GM12878 (cell line): ENCODE measurements around the gene PRDM15. TPM values are rescaled to one million over a fixed set of nuclear protein-coding genes. Genes with fewer than 3 reads are reported as not detected.

Experiments used
- ATAC-seq: fragments of 200-7000 bp; cut with Tn5 transposase; 3 replicates; pipeline ENCODE4 v1.9.1; 2020; ENCODE audit warnings: mild to moderate bottlenecking, moderate library complexity
- BruUV-seq: library from RNA; stranded (reverse); fragments of 400-500 nt; replicated peaks from 2 replicates; lab custom pipeline; 2021; lab: Mats Ljungman, UMichigan
- CTCF ChIA-PET: fragments of 300-600 bp; sonication (Branson Sonifier 250); formaldehyde crosslinking; extraction: SDS; loops from one replicate; lab custom pipeline; 2021; ENCODE audit warnings: inconsistent platforms; lab: Yijun Ruan, JAX
- POLR2A ChIA-PET: fragments of 350-600 bp; formaldehyde crosslinking; extraction: SDS; loops from one replicate; lab custom pipeline; 2021; ENCODE audit warnings: inconsistent platforms; lab: Charles Lee
- RAD21 ChIA-PET: fragments of 300-600 bp; sonication (Branson Sonifier 250); formaldehyde crosslinking; loops from one replicate; lab custom pipeline; 2023; ENCODE audit warnings: antibody characterized with exemption; ENCODE audit not compliant: unreplicated experiment; lab: Charles Lee
- SMC1A ChIA-PET: fragments of 300-600 bp; sonication (Branson Sonifier 250); formaldehyde crosslinking; loops from one replicate; lab custom pipeline; 2023; ENCODE audit not compliant: unreplicated experiment, uncharacterized antibody; lab: Charles Lee
- DNase-seq: peaks from one replicate; pipeline ENCODE4 v3.0.0-alpha.2; 2011; ENCODE audit warnings: low read depth, low spot score
- FAIRE-seq: peaks from 3 replicates; lab custom pipeline; 2011; peaks lifted over from hg19 to GRCh38; lab: Jason Lieb, UNC
- H2AFZ ChIP-seq: 2 replicates; pipeline ENCODE4 v1.6.0; 2011; ENCODE audit warnings: low read depth, low read length, control low read depth; ENCODE audit not compliant: control insufficient read depth
- H3K27ac ChIP-seq: 2 replicates; pipeline ENCODE4 v1.5.1; 2011; ENCODE audit warnings: control low read depth; ENCODE audit not compliant: control insufficient read depth, insufficient read depth
- H3K27me3 ChIP-seq, 2 experiments: replicated peaks in 1 of 2; 2 replicates each; pipeline versions ENCODE4 v1.6.0 to v1.6.1; 2011; ENCODE audit warnings: low read length in 1 of 2; ENCODE audit not compliant: control insufficient read depth in 2 of 2, insufficient read depth in 2 of 2
- H3K36me3 ChIP-seq, 2 experiments: 2 replicates each; pipeline ENCODE4 v1.5.1; 2011; ENCODE audit warnings: low read length in 1 of 2; ENCODE audit not compliant: control insufficient read depth in 2 of 2, insufficient read depth in 2 of 2
- H3K4me1 ChIP-seq: 2 replicates; pipeline ENCODE4 v1.6.1; 2011; ENCODE audit warnings: mild to moderate bottlenecking, low read length, moderate library complexity, mixed read lengths; ENCODE audit not compliant: control insufficient read depth, insufficient read depth
- H3K4me2 ChIP-seq: 2 replicates; pipeline ENCODE4 v1.6.0; 2011; ENCODE audit warnings: control low read depth; ENCODE audit not compliant: control insufficient read depth, insufficient read depth
- H3K4me3 ChIP-seq: fragments of 200-600 bp; sonication (generic); 2 replicates; pipeline ENCODE4 v1.5.1; 2016
- H3K79me2 ChIP-seq: 2 replicates; pipeline ENCODE4 v1.6.0; 2011; ENCODE audit warnings: low read length; ENCODE audit not compliant: control insufficient read depth, insufficient read depth
- H3K9ac ChIP-seq: 2 replicates; pipeline ENCODE4 v1.8.0; 2011; ENCODE audit warnings: low read length, control low read depth, mixed read lengths; ENCODE audit not compliant: control insufficient read depth, insufficient read depth
- H3K9me3 ChIP-seq: replicated peaks from 3 replicates; pipeline ENCODE4 v1.5.1; 2011; ENCODE audit warnings: mild to moderate bottlenecking, low read length; ENCODE audit not compliant: control insufficient read depth, insufficient read depth
- H4K20me1 ChIP-seq: 2 replicates; pipeline ENCODE4 v1.6.0; 2011; ENCODE audit not compliant: control insufficient read depth, insufficient read depth
- BCL11A ChIP-seq: IDR thresholded peaks from 2 replicates; pipeline ENCODE4 v1.6.1; 2011; ENCODE audit warnings: low read depth, low read length
- CREB1 ChIP-seq: IDR thresholded peaks from 2 replicates; pipeline ENCODE4 v1.6.1; 2012; ENCODE audit warnings: low read depth, mild to moderate bottlenecking, inconsistent platforms
- EZH2 ChIP-seq: IDR thresholded peaks from 2 replicates; pipeline ENCODE4 v1.6.1; 2012; ENCODE audit warnings: low read depth, mild to moderate bottlenecking, control low read depth, inconsistent platforms, low read length, borderline replicate concordance; ENCODE audit not compliant: control insufficient read depth
- HCFC1 ChIP-seq: fragments of 150-350 bp; IDR thresholded peaks from 2 replicates; pipeline ENCODE4 v1.6.1; 2014; ENCODE audit warnings: low read length
- HDAC2 ChIP-seq: fragments of 200-600 bp; sonication (generic); IDR thresholded peaks from 2 replicates; pipeline ENCODE4 v1.6.1; 2017
- HDAC6 ChIP-seq: fragments of 200-600 bp; sonication (generic); IDR thresholded peaks from one replicate; pipeline ENCODE4 v1.8.0; 2017; ENCODE audit warnings: antibody characterized with exemption; ENCODE audit not compliant: unreplicated experiment
- LARP7 ChIP-seq: fragments of 450-650 bp; IDR thresholded peaks from 2 replicates; pipeline ENCODE4 v1.6.1; 2017; ENCODE audit warnings: mild to moderate bottlenecking
- NR2F1 ChIP-seq: fragments of 450-650 bp; conservative IDR thresholded peaks from 2 replicates; pipeline ENCODE4 v1.6.1; 2017; ENCODE audit warnings: mild to moderate bottlenecking
- RAD51 ChIP-seq: fragments of 450-650 bp; IDR thresholded peaks from 2 replicates; pipeline ENCODE4 v1.6.1; 2016; ENCODE audit warnings: moderate library complexity, mild to moderate bottlenecking, inconsistent platforms
- SIX5 ChIP-seq: IDR thresholded peaks from 2 replicates; pipeline ENCODE4 v1.6.1; 2011; ENCODE audit warnings: mild to moderate bottlenecking, low read depth, low read length, moderate library complexity; ENCODE audit not compliant: severe bottlenecking
- SKIL ChIP-seq: fragments of 450-650 bp; IDR thresholded peaks from 2 replicates; pipeline ENCODE4 v1.6.1; 2017; ENCODE audit warnings: mild to moderate bottlenecking, low read depth, inconsistent platforms; ENCODE audit not compliant: poor library complexity, severe bottlenecking
- TBL1XR1 ChIP-seq: IDR thresholded peaks from 2 replicates; pipeline ENCODE4 v1.6.1; 2012; ENCODE audit warnings: low read depth, low read length, improper control_type of control experiment
- ZNF592 ChIP-seq: fragments of 450-650 bp; IDR thresholded peaks from 2 replicates; pipeline ENCODE4 v1.6.1; 2017; ENCODE audit warnings: mild to moderate bottlenecking, moderate library complexity
- WGBS: methylation state at CpG from one replicate; pipeline ENCODE4 v1.1.6; 2016; ENCODE audit warnings: low lambda C conversion rate; ENCODE audit not compliant: insufficient replicate concordance, insufficient coverage; ENCODE audit errors: missing lambda C conversion rate; 5-methylcytosine and 5-hydroxymethylcytosine counted together
- in situ Hi-C: fragments of 300-500 bp; cut with MboI; formaldehyde crosslinking; loops from 9 replicates; pipeline ENCODE4 v1.14.3; 2018; ENCODE audit warnings: mixed read lengths
- intact Hi-C: fragments of 100-400 bp; cut with micrococcal nuclease; formaldehyde crosslinking; loops from one replicate; pipeline ENCODE4 v1.14.2; 2022; ENCODE audit not compliant: unreplicated experiment
- polyA plus RNA-seq, 11 experiments: library from polyadenylated mRNA; depleted of rRNA in 4 of 11; unstranded in 6 of 11; stranded (reverse) in 5 of 11; fragments of >200 nt; fragmentation: Nextera tagmentation in 4 of 11; fragmentation: Illumina TruSeq in 1 of 11; extraction: Ambion mirVana in 4 of 11; extraction: Trizol in 1 of 11; gene quantifications; 1 replicate in 1 of 11; 2 replicates in 10 of 11; pipeline versions ENCODE4 v1.2.1 to v1.2.3, GENCODE V29; 2011 to 2016; ENCODE audit warnings: inconsistent platforms in 2 of 11, missing spikeins in 2 of 11, low read depth in 1 of 11
- total RNA-seq, 4 experiments: library from RNA; depleted of rRNA in 3 of 4; stranded (reverse); fragments of >200 nt in 3 of 4; fragmentation: Illumina TruSeq in 1 of 4; extraction: Trizol in 1 of 4; gene quantifications; 2 replicates each; pipeline versions ENCODE4 v1.2.1 to v1.2.3, GENCODE V29; 2013 to 2021

Gene PRDM15
- total and polyA plus RNA-seq, 10 of the 15 experiments (the other 5 are each of a cell fraction or from before 2014, with no cell fraction given) = 2.2 to 16.0 (median 8.6) TPM

GRCh38 chr21:41783476-41784180 lies 95.5 kb downstream of the PRDM15 start:
- H3K9ac ChIP-seq = no peak overlapping the region
- H3K4me2 ChIP-seq = no peak overlapping the region
- H3K36me3 ChIP-seq = no peaks in the 10 kb centered on the region
- ChIA-PET CTCF (no interaction called here), SMC1A (no interaction called here)
- WGBS = 26% methylated on average over 18 of the region's 18 CpGs
- no peak for FAIRE-seq
- intact Hi-C loops = no loop called here
- H3K9me3 ChIP-seq = no peaks in the 10 kb centered on the region
- BruUV-seq = no TSS peak
- TF ChIP-seq LARP7 = no peak
- TF ChIP-seq CREB1 = no peak
- TF ChIP-seq NR2F1 = no peak
- no peak for TF ChIP-seq ZNF592
- TF ChIP-seq SIX5 = no peak
- TF ChIP-seq HDAC2 = no peak
- no peak for TF ChIP-seq SKIL
- TF ChIP-seq RAD51 = no peak
- no peak for TF ChIP-seq HCFC1
- no peak for TF ChIP-seq EZH2
- TF ChIP-seq BCL11A = no peak
- TF ChIP-seq TBL1XR1 = no peak
- no peak for TF ChIP-seq HDAC6
- TF ChIP-seq, all 136 proteins: peak for 0
- Histone ChIP-seq H3K4me3 (no peak overlapping the region), H3K27me3 (peaks cover 0 to 3% of the 10 kb centered on the region in 2 experiments; a peak in 2 of 4 replicates), H4K20me1 (no peaks in the 10 kb centered on the region), H3K4me1 (no peaks in the 10 kb centered on the region), H3K27ac (no peak overlapping the region), H3K79me2 (no peaks in the 10 kb centered on the region), H2AFZ (no peak overlapping the region)
- no peak for ATAC-seq
- in situ Hi-C loops = no loop called here
- DNase-seq = no peak
- POLR2A ChIA-PET = no interaction called here
- RAD21 ChIA-PET = no interaction called here
